Breast epithelium (tissue), 4 donors: ENCODE data around the gene MROH7. TPM values are rescaled to one million over a fixed set of nuclear protein-coding genes. Genes with fewer than 3 reads are reported as not detected.

ENCODE experiments used
- DNase-seq, 2 donors: peaks; one replicate each; pipeline ENCODE4 v3.0.0-alpha.2; 2019; ENCODE audit warnings: low spot score in 2 of 2
- H3K27ac ChIP-seq, 2 donors: fragments of 200-600 bp; sonication (generic) in 1 of 2; one replicate each; pipeline ENCODE4 v1.5.1; 2016 to 2019; ENCODE audit warnings: mild to moderate bottlenecking in 1 of 2
- H3K27me3 ChIP-seq, 2 donors: fragments of 200-600 bp; sonication (generic) in 1 of 2; one replicate each; pipeline versions ENCODE4 v1.5.1 to v1.6.0; 2017 to 2019; ENCODE audit warnings: control low read depth in 1 of 2, mild to moderate bottlenecking in 1 of 2
- H3K36me3 ChIP-seq: fragments of 200-600 bp; one replicate; pipeline ENCODE4 v1.5.1; 2019
- H3K4me1 ChIP-seq, 2 donors: fragments of 200-600 bp; sonication (generic); one replicate each; pipeline ENCODE4 v1.5.1; 2016 to 2019; ENCODE audit warnings: control low read depth in 1 of 2
- H3K4me3 ChIP-seq, 3 donors: fragments of 200-600 bp; sonication (generic); 1 replicate in 2 of 3; 2 replicates in 1 of 3; pipeline ENCODE4 v1.5.1; 2016 to 2019; ENCODE audit warnings: mild to moderate bottlenecking in 3 of 3, moderate library complexity in 2 of 3
- H3K9me3 ChIP-seq, 2 donors: fragments of 200-600 bp; sonication (generic) in 1 of 2; one replicate each; pipeline ENCODE4 v1.5.1; 2016 to 2019; ENCODE audit warnings: control low read depth in 1 of 2
- CTCF ChIP-seq, 3 donors: fragments of 450-650 bp; IDR thresholded peaks; one replicate each; pipeline ENCODE4 v1.5.1; 2016 to 2017; ENCODE audit warnings: antibody characterized with exemption in 3 of 3, mild to moderate bottlenecking in 3 of 3, moderate library complexity in 3 of 3
- POLR2A ChIP-seq: fragments of 450-650 bp; IDR thresholded peaks from one replicate; pipeline ENCODE4 v1.6.1; 2016; ENCODE audit warnings: antibody characterized with exemption, mild to moderate bottlenecking, moderate library complexity
- POLR2AphosphoS5 ChIP-seq, 3 donors: sonication (generic); formaldehyde crosslinking; IDR thresholded peaks; one replicate each; pipeline ENCODE4 v1.6.1; 2017; ENCODE audit warnings: antibody characterized with exemption in 3 of 3
- intact Hi-C: fragments of 100-400 bp; cut with DNase I; formaldehyde crosslinking; loops from one replicate; pipeline ENCODE4 v1.15.1; 2023; ENCODE audit warnings: low total_unique reads
- total RNA-seq, 3 donors: library from RNA; depleted of rRNA; stranded (reverse); fragments of >200 nt; gene quantifications; one replicate each; pipeline ENCODE4 v1.1.0, GENCODE V29; 2016

Gene MROH7
- total RNA-seq, 3 donors from 2014 or later: 0.66 to 5.3 (median 0.80) TPM

GRCh38 chr1:54728027-54728426, 86.4 kb downstream of the MROH7 start:
- H3K4me3 ChIP-seq: no peak overlapping the region
- no peak overlapping the region for H3K27ac ChIP-seq
- no peaks in the 10 kb centered on the region for H3K9me3 ChIP-seq
- H3K27me3 ChIP-seq: no peaks in the 10 kb centered on the region
- intact Hi-C loops: no loop called here
- peaks cover 8% of the 10 kb centered on the region for H3K36me3 ChIP-seq
- H3K4me1 ChIP-seq: no peaks in the 10 kb centered on the region
- no peak for DNase-seq
- no peak for TF ChIP-seq CTCF (IDR thresholded peaks at IDR 0.05)
- TF ChIP-seq POLR2AphosphoS5 (IDR thresholded peaks at IDR 0.05): no peak
- TF ChIP-seq POLR2A: no peak

- no peaks in the 10 kb centered on the region for H3K9me3 ChIP-seq
- no peak for DNase-seq
- TF ChIP-seq POLR2A: no peak
- TF ChIP-seq POLR2AphosphoS5 (IDR thresholded peaks at IDR 0.05): no peak
- TF ChIP-seq CTCF (IDR thresholded peaks at IDR 0.05): no peak
- no peaks in the 10 kb centered on the region for H3K27me3 ChIP-seq
- no peak overlapping the region for H3K4me3 ChIP-seq
- intact Hi-C loops: no loop called here
- peaks cover 5% of the 10 kb centered on the region for H3K36me3 ChIP-seq
- no peaks in the 10 kb centered on the region for H3K4me1 ChIP-seq
- H3K27ac ChIP-seq: no peak overlapping the region
Observed at GRCh38 chr1:54736685-54737084, 95.1 kb downstream of the MROH7 start.

- TF ChIP-seq POLR2AphosphoS5 (IDR thresholded peaks at IDR 0.05) (no peak), POLR2A (no peak), CTCF (IDR thresholded peaks at IDR 0.05) (no peak)
- peaks cover 5% of the 10 kb centered on the region for H3K36me3 ChIP-seq
- no peak for DNase-seq
- H3K27me3 ChIP-seq: no peaks in the 10 kb centered on the region
- no peak overlapping the region for H3K4me3 ChIP-seq
- intact Hi-C loops: no loop called here
- H3K9me3 ChIP-seq: no peaks in the 10 kb centered on the region
- H3K27ac ChIP-seq: no peak overlapping the region
- no peaks in the 10 kb centered on the region for H3K4me1 ChIP-seq
Observed at GRCh38 chr1:54738244-54738643, 96.7 kb downstream of the MROH7 start.

GRCh38 chr1:54741531-54741930, 99.9 kb downstream of the MROH7 start:
- H3K36me3 ChIP-seq: peaks cover 5% of the 10 kb centered on the region
- DNase-seq: no peak
- TF ChIP-seq POLR2A: no peak
- TF ChIP-seq CTCF (IDR thresholded peaks at IDR 0.05): no peak
- TF ChIP-seq POLR2AphosphoS5 (IDR thresholded peaks at IDR 0.05): no peak
- H3K27ac ChIP-seq: no peak overlapping the region
- no peaks in the 10 kb centered on the region for H3K27me3 ChIP-seq
- intact Hi-C loops: no loop called here
- no peak overlapping the region for H3K4me3 ChIP-seq
- no peaks in the 10 kb centered on the region for H3K9me3 ChIP-seq
- H3K4me1 ChIP-seq: no peaks in the 10 kb centered on the region

GRCh38 chr1:54742282-54742681, 100.7 kb downstream of the MROH7 start:
- H3K4me3 ChIP-seq: no peak overlapping the region
- H3K27ac ChIP-seq: no peak overlapping the region
- H3K36me3 ChIP-seq: peaks cover 5% of the 10 kb centered on the region
- no peak for TF ChIP-seq CTCF (IDR thresholded peaks at IDR 0.05)
- no peak for TF ChIP-seq POLR2AphosphoS5 (IDR thresholded peaks at IDR 0.05)
- no peaks in the 10 kb centered on the region for H3K9me3 ChIP-seq
- no peaks in the 10 kb centered on the region for H3K4me1 ChIP-seq
- H3K27me3 ChIP-seq: no peaks in the 10 kb centered on the region
- intact Hi-C loops: no loop called here
- no peak for DNase-seq
